ENCODE results near the gene ACP2.

GRCh38 chr11:47215366-47215910 lies 33.2 kb downstream of the ACP2 start:
- no peak for TF ChIP-seq CTCF (IDR thresholded peaks at IDR 0.05 in 2 of 3, conservative IDR thresholded peaks at IDR 0.05 in 1 of 3; ENCODE audit: insufficient read depth in 2 of 3, low read depth in 1 of 3, low read length in 3 of 3)
- TF ChIP-seq CEBPZ (IDR thresholded peaks at IDR 0.05; ENCODE audit: borderline replicate concordance, low read depth, low read length): no peak
- TF ChIP-seq ZNF695 (CRISPR knock-in tag; IDR thresholded peaks at IDR 0.05): no peak
- no peak for TF ChIP-seq MTA2 (IDR thresholded peaks at IDR 0.05; ENCODE audit: low read depth)

Data from K562 (cell line).